HG03457 (cell line): ENCODE results near the gene LILRA1.
"Not testable (repeated sequence)": the region's sequence is repeated elsewhere in the genome, so short reads cannot be mapped to it uniquely, and the experiment has no call there.

Source experiments
- ATAC-seq: cut with Tn5 transposase; IDR thresholded peaks from one replicate; pipeline ENCODE4 v1.9.1; 2021; ENCODE audit warnings: moderate number of reproducible peaks; ENCODE audit not compliant: unreplicated experiment

The LILRA1 gene

GRCh38 chr19:54624234-54624633 is 30.8 kb downstream of the LILRA1 start:
- not testable (repeated sequence) for ATAC-seq

DNA sequence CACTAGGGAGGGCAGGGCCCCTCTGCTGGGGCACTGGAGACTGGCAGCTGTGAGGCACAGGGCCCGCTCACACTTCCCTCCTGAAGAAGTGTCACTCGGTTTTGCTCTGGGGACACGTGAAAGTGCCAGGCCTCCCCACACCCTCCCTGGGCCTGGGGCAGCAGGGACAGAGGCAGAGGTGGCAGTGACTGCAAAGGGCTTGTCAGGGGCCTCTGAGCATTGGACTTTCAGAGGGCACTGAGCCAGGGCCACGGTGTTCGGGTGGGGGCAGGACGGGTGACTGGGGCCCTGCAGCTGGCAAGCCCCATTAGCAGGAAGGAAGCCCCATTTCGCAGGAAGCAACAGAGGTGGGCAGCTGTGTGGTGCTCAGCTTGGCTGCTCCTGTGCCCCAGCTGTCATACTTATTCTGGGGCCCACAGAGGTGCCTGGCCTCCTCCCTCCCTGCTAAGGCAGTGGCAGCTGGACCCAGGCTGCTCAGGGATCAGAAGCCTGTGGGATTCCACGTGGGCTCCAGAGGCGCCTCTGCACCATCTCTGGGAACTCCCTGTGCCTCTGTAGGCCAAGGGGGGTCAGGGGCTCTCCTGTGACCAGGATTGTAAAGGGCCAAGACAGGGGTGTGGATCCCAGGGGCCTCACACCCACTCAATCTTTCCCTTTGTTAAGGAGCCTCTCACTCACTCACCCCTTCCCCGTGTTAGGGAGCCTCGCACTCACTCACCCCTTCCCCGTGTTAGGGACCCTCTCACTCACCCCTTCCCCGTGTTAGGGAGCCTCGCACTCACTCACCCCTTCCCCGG is 31.7 kb downstream of the LILRA1 start:
- ATAC-seq = not testable (repeated sequence)

- ATAC-seq = no peak
Measured at GRCh38 chr19:54626757-54627156, 33.3 kb downstream of the LILRA1 start.

- not testable (repeated sequence) for ATAC-seq
Measured at GRCh38 chr19:54627912-54628311, 34.5 kb downstream of the LILRA1 start.

- not testable (repeated sequence) for ATAC-seq
Measured at GRCh38 chr19:54630262-54630661, 36.8 kb downstream of the LILRA1 start, which contains the start of gene LILRB1. LILRB1 (plus strand) TSS chr19:54630484; CDS start chr19:54631074, 590 bp downstream.

DNA sequence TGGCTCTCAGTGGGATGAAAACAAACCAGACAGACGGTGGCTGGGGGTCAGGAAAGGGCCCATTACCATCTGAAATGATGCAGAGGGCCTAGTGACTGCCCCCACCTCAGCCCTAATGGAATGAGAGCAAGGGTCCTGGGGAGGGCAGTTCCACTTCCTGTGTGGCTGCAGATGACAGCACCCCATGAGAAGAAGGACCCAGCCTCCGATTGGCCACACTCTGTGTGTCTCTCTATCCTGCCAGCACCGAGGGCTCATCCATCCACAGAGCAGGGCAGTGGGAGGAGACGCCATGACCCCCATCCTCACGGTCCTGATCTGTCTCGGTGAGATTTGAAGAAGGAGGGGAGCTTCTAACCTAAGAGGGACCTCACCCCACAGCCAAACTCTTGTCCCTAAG is 37.4 kb downstream of the LILRA1 start:
- no peak for ATAC-seq

DNA sequence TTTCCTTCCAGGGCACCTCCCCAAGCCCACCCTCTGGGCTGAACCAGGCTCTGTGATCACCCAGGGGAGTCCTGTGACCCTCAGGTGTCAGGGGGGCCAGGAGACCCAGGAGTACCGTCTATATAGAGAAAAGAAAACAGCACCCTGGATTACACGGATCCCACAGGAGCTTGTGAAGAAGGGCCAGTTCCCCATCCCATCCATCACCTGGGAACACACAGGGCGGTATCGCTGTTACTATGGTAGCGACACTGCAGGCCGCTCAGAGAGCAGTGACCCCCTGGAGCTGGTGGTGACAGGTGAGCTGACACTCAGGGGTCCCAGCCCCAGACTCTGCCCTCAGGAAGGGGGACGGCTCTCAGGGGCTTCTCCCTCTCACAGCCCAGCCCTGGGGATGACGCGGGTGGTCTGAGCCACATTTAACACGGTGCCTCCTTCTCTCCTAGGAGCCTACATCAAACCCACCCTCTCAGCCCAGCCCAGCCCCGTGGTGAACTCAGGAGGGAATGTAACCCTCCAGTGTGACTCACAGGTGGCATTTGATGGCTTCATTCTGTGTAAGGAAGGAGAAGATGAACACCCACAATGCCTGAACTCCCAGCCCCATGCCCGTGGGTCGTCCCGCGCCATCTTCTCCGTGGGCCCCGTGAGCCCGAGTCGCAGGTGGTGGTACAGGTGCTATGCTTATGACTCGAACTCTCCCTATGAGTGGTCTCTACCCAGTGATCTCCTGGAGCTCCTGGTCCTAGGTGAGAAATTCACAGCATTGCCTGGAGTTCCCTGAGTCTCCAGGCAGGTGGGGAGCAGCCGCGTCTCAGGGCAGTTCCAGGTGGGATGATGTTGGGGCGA is 38.3 kb downstream of the LILRA1 start:
- not testable (repeated sequence) for ATAC-seq

- ATAC-seq = not testable (repeated sequence)
Measured at GRCh38 chr19:54632517-54632916, 39.1 kb downstream of the LILRA1 start.

- ATAC-seq = no peak
Measured at GRCh38 chr19:54633401-54633800, 40.0 kb downstream of the LILRA1 start.

DNA sequence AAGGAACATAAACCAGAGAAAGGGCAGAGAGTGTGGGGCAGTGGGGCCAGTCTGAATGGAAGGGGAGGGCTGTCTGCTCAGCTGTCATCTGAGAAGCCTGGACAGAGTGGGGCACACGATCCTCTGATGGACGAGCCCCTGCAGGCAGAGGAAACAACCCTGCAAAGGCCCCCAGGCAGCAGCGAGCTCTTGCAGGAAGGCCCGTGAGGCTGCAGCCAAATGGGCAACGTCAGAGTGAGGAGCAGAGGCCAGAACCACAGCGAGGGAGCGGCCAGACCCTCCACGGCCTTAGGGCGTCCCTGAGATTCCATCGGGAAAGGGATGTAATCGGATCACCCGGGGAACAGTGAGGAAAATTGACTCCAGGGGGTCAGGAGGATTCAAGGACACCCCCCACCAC is 42.6 kb downstream of the LILRA1 start:
- not testable (repeated sequence) for ATAC-seq

DNA sequence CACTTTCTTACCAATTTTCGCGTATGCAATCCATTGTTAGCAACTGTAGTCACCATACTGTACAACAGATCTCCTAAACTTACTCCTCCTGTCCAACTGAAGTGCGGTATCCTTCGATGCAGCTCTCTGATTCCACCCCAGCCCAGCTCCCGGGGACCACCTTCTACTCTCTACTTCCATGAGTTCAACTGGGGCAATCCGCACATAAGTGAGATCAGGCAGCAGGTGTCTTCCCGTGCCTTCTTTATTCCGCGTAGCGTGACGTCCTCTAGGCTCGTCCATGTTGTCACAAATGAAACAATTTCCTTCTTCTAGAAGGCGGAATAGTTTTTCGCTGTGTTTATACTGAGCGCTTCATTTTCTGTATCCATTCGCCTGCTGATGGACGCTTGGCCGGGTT is 45.3 kb downstream of the LILRA1 start:
- ATAC-seq = no peak

- ATAC-seq = not testable (repeated sequence)
Measured at GRCh38 chr19:54642953-54643352, 49.5 kb downstream of the LILRA1 start.

GRCh38 chr19:54643583-54643982 is 50.2 kb downstream of the LILRA1 start:
- ATAC-seq = not testable (repeated sequence)

DNA sequence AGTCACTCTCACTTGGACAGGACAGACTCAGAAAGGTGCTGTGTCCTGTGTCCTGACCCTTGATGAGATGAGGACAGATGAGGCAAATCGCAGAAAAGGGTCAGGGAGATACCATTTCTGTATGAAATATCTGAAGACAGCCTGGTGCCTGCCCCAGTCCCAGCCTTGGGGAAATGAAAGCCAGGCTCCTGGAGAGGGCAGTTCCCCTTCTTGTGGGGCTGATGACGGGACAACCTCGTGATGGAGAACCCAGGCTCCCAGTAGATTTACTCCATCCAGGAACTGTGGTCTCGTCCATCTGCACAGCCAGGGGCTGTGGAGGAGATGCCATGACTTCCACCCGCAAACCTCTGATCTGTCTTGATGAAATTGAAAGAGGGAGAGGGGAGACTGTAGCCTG is 50.6 kb downstream of the LILRA1 start:
- no peak for ATAC-seq

DNA sequence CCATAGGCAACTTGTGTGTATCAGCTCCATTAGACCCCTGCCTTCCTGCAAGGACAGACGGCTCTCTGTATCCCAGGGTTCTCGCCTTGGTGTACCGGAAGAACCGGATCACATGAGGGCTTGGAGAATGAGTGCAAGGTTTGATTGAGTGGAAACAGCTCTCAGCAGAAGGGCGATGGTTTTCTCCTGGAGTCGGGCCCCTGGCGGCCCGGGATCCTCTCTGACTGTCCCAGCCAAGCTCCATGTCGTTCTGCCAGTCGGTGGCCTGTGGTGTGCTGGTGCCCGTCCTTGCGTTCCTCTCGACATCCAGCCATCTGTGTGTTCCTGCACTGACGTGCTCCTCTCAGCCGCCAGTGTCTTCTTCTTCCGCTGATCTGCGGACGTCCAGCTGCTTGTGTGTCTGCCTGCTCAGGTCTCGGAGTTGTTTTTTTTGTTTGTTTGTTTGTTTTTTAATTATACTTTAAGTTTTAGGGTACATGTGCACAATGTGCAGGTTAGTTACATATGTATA is 53.0 kb downstream of the LILRA1 start:
- ATAC-seq = no peak

- ATAC-seq = no peak
Measured at GRCh38 chr19:54648129-54648528, 54.7 kb downstream of the LILRA1 start.

- no peak for ATAC-seq
Measured at GRCh38 chr19:54650108-54650655, 56.8 kb downstream of the LILRA1 start.
